ENCODE data around the gene SIRT5. TPM values are rescaled to one million over a fixed set of nuclear protein-coding genes. Genes with fewer than 3 reads are reported as not detected.

Gene SIRT5
- total RNA-seq, 2 experiments from 2014 or later, result 15.9 to 16.3 TPM

- ATAC-seq (ENCODE audit: low read depth), result no peak
- H3K27me3 Mint-ChIP-seq, result no peaks in the 10 kb centered on the region
- peak overlapping the region; percentile 74 for H3K27ac Mint-ChIP-seq
- H3K9me3 Mint-ChIP-seq, result no peaks in the 10 kb centered on the region
- no peak for DNase-seq
- H3K36me3 Mint-ChIP-seq, result peaks cover 2% of the 10 kb centered on the region
- POLR2A ChIA-PET, result no interaction called here
- peak overlapping the region; percentile 53 for H3K4me3 Mint-ChIP-seq
- H3K4me1 Mint-ChIP-seq, result peaks cover 31% of the 10 kb centered on the region
These were observed 37.3 kb downstream of the SIRT5 start for GRCh38 chr6:13611715-13612114.

- Mint-ChIP-seq H3K27me3 (no peaks in the 10 kb centered on the region), H3K27ac (no peak overlapping the region), H3K9me3 (no peaks in the 10 kb centered on the region), H3K36me3 (peaks cover 7% of the 10 kb centered on the region), H3K4me3 (peak overlapping the region; percentile 16), H3K4me1 (peaks cover 40% of the 10 kb centered on the region)
- no peak for ATAC-seq (ENCODE audit: low read depth)
- no peak for DNase-seq
- POLR2A ChIA-PET, result interaction anchor here (2.8 kb wide), 1 partner anchor 8 kb away, joined by 7 read pairs; no protein-coding TSS in a partner anchor
These were observed 38.7 kb downstream of the SIRT5 start for GRCh38 chr6:13613029-13613594.

- Mint-ChIP-seq H3K27ac (peak overlapping the region; percentile 96), H3K27me3 (no peaks in the 10 kb centered on the region), H3K4me3 (peak overlapping the region; percentile 98), H3K9me3 (no peaks in the 10 kb centered on the region), H3K36me3 (peaks cover 10% of the 10 kb centered on the region), H3K4me1 (peaks cover 41% of the 10 kb centered on the region)
- no peak for DNase-seq
- ATAC-seq (ENCODE audit: low read depth), result peak; percentile 7
- POLR2A ChIA-PET, result interaction anchor here (0.5 to 2.8 kb wide), 17 partner anchors 9 to 286 kb away, joined by 3 to 47 read pairs (median 5); partner anchors contain the start of genes RANBP9, SIRT5 and TBC1D7
These were observed 39.9 kb downstream of the SIRT5 start for GRCh38 chr6:13614126-13614925.

GRCh38 chr6:13614926-13615791 lies 40.8 kb downstream of the SIRT5 start, which contains the start of gene NOL7:
Gene NOL7, plus strand, starts transcription at chr6:13615335. Its CDS starts 24 bp downstream, at chr6:13615359.
- peak within 1 kb of the TSS; percentile 96 for H3K27ac Mint-ChIP-seq
- H3K36me3 Mint-ChIP-seq, result peaks cover 10% of the 10 kb centered on the region
- no peaks in the 10 kb centered on the region for H3K27me3 Mint-ChIP-seq
- H3K4me1 Mint-ChIP-seq, result peaks cover 44% of the 10 kb centered on the region
- no peaks in the 10 kb centered on the region for H3K9me3 Mint-ChIP-seq
- peak; percentile 99 for DNase-seq
- ATAC-seq (ENCODE audit: low read depth), result peak; percentile 91
- peak within 1 kb of the TSS; percentile 98 for H3K4me3 Mint-ChIP-seq
- POLR2A ChIA-PET, result interaction anchor here (0.5 to 2.8 kb wide), 23 partner anchors 10 to 287 kb away, joined by 3 to 47 read pairs (median 5); partner anchors contain the start of genes RANBP9, SIRT5 and TBC1D7

GRCh38 chr6:13615792-13616120 lies 41.4 kb downstream of the SIRT5 start:
- peaks cover 10% of the 10 kb centered on the region for H3K36me3 Mint-ChIP-seq
- H3K27ac Mint-ChIP-seq, result peak overlapping the region; percentile 96
- peak; percentile 65 for DNase-seq
- peaks cover 44% of the 10 kb centered on the region for H3K4me1 Mint-ChIP-seq
- POLR2A ChIA-PET, result interaction anchor here (0.8 to 2.8 kb wide), 18 partner anchors 9 to 288 kb away, joined by 3 to 47 read pairs (median 5); partner anchors contain the start of genes RANBP9, SIRT5 and TBC1D7
- no peaks in the 10 kb centered on the region for H3K27me3 Mint-ChIP-seq
- peak; percentile 41 for ATAC-seq (ENCODE audit: low read depth)
- H3K9me3 Mint-ChIP-seq, result no peaks in the 10 kb centered on the region
- H3K4me3 Mint-ChIP-seq, result peak overlapping the region; percentile 98

- Mint-ChIP-seq H3K4me1 (peaks cover 35% of the 10 kb centered on the region), H3K27me3 (no peaks in the 10 kb centered on the region), H3K36me3 (peaks cover 15% of the 10 kb centered on the region), H3K27ac (peak overlapping the region; percentile 70), H3K4me3 (peak overlapping the region; percentile 98), H3K9me3 (no peaks in the 10 kb centered on the region)
- POLR2A ChIA-PET, result interaction anchor here (0.9 to 2.7 kb wide), 2 partner anchors 42 to 94 kb away, joined by 4 to 47 read pairs; partner anchors contain the start of genes RANBP9 and SIRT5
- ATAC-seq (ENCODE audit: low read depth) (no peak), DNase-seq (no peak)
These were observed 42.7 kb downstream of the SIRT5 start for GRCh38 chr6:13617066-13617465.

- Mint-ChIP-seq H3K36me3 (peaks cover 26% of the 10 kb centered on the region), H3K4me1 (peaks cover 10% of the 10 kb centered on the region), H3K27me3 (no peaks in the 10 kb centered on the region), H3K27ac (peak overlapping the region; percentile 14), H3K4me3 (no peak overlapping the region), H3K9me3 (no peaks in the 10 kb centered on the region)
- POLR2A ChIA-PET, result interaction anchor here (0.9 to 1.3 kb wide), 3 partner anchors 10 to 141 kb away, joined by 3 to 4 read pairs (median 4); partner anchors contain the start of gene NOL7
- no peak for DNase-seq
- ATAC-seq (ENCODE audit: low read depth), result peak; percentile 76
These were observed 50.5 kb downstream of the SIRT5 start for GRCh38 chr6:13624871-13625288.

GRCh38 chr6:13629459-13630116 lies 55.2 kb downstream of the SIRT5 start:
- POLR2A ChIA-PET, result no interaction called here
- H3K4me3 Mint-ChIP-seq, result no peak overlapping the region
- H3K36me3 Mint-ChIP-seq, result peaks cover 35% of the 10 kb centered on the region
- H3K27me3 Mint-ChIP-seq, result no peaks in the 10 kb centered on the region
- peaks cover 11% of the 10 kb centered on the region for H3K4me1 Mint-ChIP-seq
- no peak for ATAC-seq (ENCODE audit: low read depth)
- H3K27ac Mint-ChIP-seq, result no peak overlapping the region
- DNase-seq, result no peak
- H3K9me3 Mint-ChIP-seq, result no peaks in the 10 kb centered on the region

GRCh38 chr6:13630499-13630898 lies 56.1 kb downstream of the SIRT5 start:
- POLR2A ChIA-PET, result interaction anchor here (1.2 kb wide), 1 partner anchor 81 kb away, joined by 3 read pairs; the partner anchor contains the start of gene RANBP9
- ATAC-seq (ENCODE audit: low read depth) (no peak), DNase-seq (no peak)
- Mint-ChIP-seq H3K9me3 (no peaks in the 10 kb centered on the region), H3K4me3 (no peak overlapping the region), H3K4me1 (peaks cover 4% of the 10 kb centered on the region), H3K27me3 (no peaks in the 10 kb centered on the region), H3K36me3 (peaks cover 40% of the 10 kb centered on the region), H3K27ac (no peak overlapping the region)

- POLR2A ChIA-PET, result no interaction called here
- Mint-ChIP-seq H3K9me3 (no peaks in the 10 kb centered on the region), H3K36me3 (peaks cover 47% of the 10 kb centered on the region), H3K27ac (no peak overlapping the region), H3K4me1 (peaks cover 20% of the 10 kb centered on the region), H3K4me3 (no peak overlapping the region), H3K27me3 (no peaks in the 10 kb centered on the region)
- ATAC-seq (ENCODE audit: low read depth), result no peak
- no peak for DNase-seq
These were observed 58.9 kb downstream of the SIRT5 start for GRCh38 chr6:13633343-13633742.

- H3K4me3 Mint-ChIP-seq, result peak overlapping the region; percentile 61
- peak; percentile 76 for ATAC-seq (ENCODE audit: low read depth)
These were observed 61.7 kb downstream of the SIRT5 start for GRCh38 chr6:13635948-13636658.

GRCh38 chr6:13638014-13638413 lies 63.6 kb downstream of the SIRT5 start:
- Mint-ChIP-seq H3K27me3 (no peaks in the 10 kb centered on the region), H3K36me3 (peaks cover 38% of the 10 kb centered on the region), H3K27ac (peak overlapping the region; percentile 10), H3K4me3 (no peak overlapping the region), H3K4me1 (peaks cover 23% of the 10 kb centered on the region), H3K9me3 (no peaks in the 10 kb centered on the region)
- DNase-seq (no peak), ATAC-seq (ENCODE audit: low read depth) (no peak)
- POLR2A ChIA-PET, result no interaction called here

More at GRCh38 chr6:13635948-13636658, 61.7 kb downstream of the SIRT5 start:
- H3K36me3 Mint-ChIP-seq, result peaks cover 44% of the 10 kb centered on the region
- no peaks in the 10 kb centered on the region for H3K9me3 Mint-ChIP-seq
- H3K27ac Mint-ChIP-seq, result peak overlapping the region; percentile 83
- H3K27me3 Mint-ChIP-seq, result no peaks in the 10 kb centered on the region
- POLR2A ChIA-PET, result interaction anchor here (1.3 to 1.4 kb wide), 2 partner anchors 21 to 76 kb away, joined by 4 to 6 read pairs; partner anchors contain the start of genes NOL7 and RANBP9
- DNase-seq, result no peak
- peaks cover 23% of the 10 kb centered on the region for H3K4me1 Mint-ChIP-seq

Data from activated naive CD8-positive, alpha-beta T cell treated with anti-CD3 and anti-CD28 coated beads, Interleukin-2, amount 10 ng/mL, durations not matched to agents 7 days and 5 days (primary cell).